Type B pancreatic cell (in vitro differentiated cells): Measurements from ENCODE around the gene TGFB2. TPM values are rescaled to one million over a fixed set of nuclear protein-coding genes. Genes with fewer than 3 reads are reported as not detected.

ENCODE experiments used
- DNase-seq: peaks from one replicate; pipeline ENCODE4 v3.0.0; 2021; ENCODE audit warnings: mixed read lengths; ENCODE audit not compliant: unreplicated experiment; ENCODE audit errors: extremely low spot score
- H3K27ac Mint-ChIP-seq: 2 replicates; pipeline ENCODE4 v1.8.0; 2021; ENCODE audit warnings: mild to moderate bottlenecking, mixed read lengths
- H3K27me3 Mint-ChIP-seq: 2 replicates; pipeline ENCODE4 v1.8.0; 2021; ENCODE audit warnings: mixed read lengths
- H3K36me3 Mint-ChIP-seq: 2 replicates; pipeline ENCODE4 v1.8.0; 2021; ENCODE audit warnings: mixed read lengths
- H3K4me1 Mint-ChIP-seq: one replicate; pipeline ENCODE4 v1.8.0; 2021; ENCODE audit warnings: mixed read lengths; ENCODE audit not compliant: unreplicated experiment
- H3K4me3 Mint-ChIP-seq: 2 replicates; pipeline ENCODE4 v1.8.0; 2021; ENCODE audit warnings: mild to moderate bottlenecking, mixed read lengths
- H3K9me3 Mint-ChIP-seq: 2 replicates; pipeline ENCODE4 v1.8.0; 2021; ENCODE audit warnings: mixed read lengths
- total RNA-seq: library from RNA; stranded (reverse); gene quantifications from 2 replicates; pipeline ENCODE4 v1.2.1, GENCODE V29; 2021; ENCODE audit warnings: low replicate concordance
- TF ChIP-seq, protein P1 (sequence below): fragments of 200-600 bp; sonication (generic); conservative IDR thresholded peaks from 2 replicates; pipeline ENCODE4 v1.5.0; 2021; ENCODE audit warnings: antibody characterized with exemption, mild to moderate bottlenecking

The TGFB2 gene
- total RNA-seq, 1 donor from 2014 or later = 207 TPM

DNA sequence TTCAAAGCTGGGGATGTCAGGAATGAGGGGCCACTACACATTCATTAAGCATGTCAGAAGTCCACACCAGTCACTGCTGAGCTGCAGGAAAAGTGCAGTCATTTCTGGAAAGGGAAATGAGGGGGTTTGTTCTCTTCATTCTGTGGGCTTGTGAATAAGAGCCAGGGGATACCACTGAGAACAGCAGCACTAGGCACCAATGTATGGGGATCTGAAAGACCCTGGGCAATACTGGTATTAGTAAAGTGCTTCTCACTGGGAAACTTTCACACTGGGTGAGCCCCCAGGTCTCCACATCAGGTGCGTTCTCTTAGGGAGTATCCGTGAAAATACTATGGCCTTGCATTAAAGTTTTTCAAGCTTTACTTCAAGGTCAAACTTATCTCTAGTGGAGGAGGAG, 49.9 kb downstream of the TGFB2 start:
- Mint-ChIP-seq H3K4me3 (no peak overlapping the region), H3K36me3 (peaks cover 20% of the 10 kb centered on the region), H3K27ac (peak overlapping the region; percentile 32), H3K9me3 (no peaks in the 10 kb centered on the region), H3K4me1 (peaks cover 3% of the 10 kb centered on the region), H3K27me3 (no peaks in the 10 kb centered on the region)
- TF ChIP-seq, protein P1, sequence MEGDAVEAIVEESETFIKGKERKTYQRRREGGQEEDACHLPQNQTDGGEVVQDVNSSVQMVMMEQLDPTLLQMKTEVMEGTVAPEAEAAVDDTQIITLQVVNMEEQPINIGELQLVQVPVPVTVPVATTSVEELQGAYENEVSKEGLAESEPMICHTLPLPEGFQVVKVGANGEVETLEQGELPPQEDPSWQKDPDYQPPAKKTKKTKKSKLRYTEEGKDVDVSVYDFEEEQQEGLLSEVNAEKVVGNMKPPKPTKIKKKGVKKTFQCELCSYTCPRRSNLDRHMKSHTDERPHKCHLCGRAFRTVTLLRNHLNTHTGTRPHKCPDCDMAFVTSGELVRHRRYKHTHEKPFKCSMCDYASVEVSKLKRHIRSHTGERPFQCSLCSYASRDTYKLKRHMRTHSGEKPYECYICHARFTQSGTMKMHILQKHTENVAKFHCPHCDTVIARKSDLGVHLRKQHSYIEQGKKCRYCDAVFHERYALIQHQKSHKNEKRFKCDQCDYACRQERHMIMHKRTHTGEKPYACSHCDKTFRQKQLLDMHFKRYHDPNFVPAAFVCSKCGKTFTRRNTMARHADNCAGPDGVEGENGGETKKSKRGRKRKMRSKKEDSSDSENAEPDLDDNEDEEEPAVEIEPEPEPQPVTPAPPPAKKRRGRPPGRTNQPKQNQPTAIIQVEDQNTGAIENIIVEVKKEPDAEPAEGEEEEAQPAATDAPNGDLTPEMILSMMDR = no peak
- DNase-seq = no peak

DNA sequence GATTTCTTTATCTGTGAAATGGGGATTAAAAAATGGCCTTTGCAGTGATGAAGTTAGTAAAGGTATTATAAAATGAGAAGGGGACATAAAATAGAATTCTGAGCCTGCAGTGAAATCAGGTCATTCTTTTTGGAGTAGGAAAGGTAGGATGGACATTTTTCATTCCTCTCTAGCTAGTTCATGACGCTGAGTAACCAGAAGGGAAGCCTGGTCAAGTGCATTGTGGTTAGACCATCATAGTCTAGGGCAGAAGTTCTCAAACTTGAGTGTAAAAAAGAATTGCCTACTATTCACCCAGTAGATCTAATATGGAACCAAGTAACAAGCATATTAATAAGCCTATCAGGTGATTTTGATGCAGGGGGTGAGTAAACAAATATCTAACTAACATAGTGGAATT, 50.8 kb downstream of the TGFB2 start:
- H3K27ac Mint-ChIP-seq = no peak overlapping the region
- H3K27me3 Mint-ChIP-seq = no peaks in the 10 kb centered on the region
- H3K4me3 Mint-ChIP-seq = no peak overlapping the region
- no peaks in the 10 kb centered on the region for H3K9me3 Mint-ChIP-seq
- H3K4me1 Mint-ChIP-seq = peaks cover 3% of the 10 kb centered on the region
- TF ChIP-seq, protein P1 = no peak
- no peak for DNase-seq
- peaks cover 25% of the 10 kb centered on the region for H3K36me3 Mint-ChIP-seq

DNA sequence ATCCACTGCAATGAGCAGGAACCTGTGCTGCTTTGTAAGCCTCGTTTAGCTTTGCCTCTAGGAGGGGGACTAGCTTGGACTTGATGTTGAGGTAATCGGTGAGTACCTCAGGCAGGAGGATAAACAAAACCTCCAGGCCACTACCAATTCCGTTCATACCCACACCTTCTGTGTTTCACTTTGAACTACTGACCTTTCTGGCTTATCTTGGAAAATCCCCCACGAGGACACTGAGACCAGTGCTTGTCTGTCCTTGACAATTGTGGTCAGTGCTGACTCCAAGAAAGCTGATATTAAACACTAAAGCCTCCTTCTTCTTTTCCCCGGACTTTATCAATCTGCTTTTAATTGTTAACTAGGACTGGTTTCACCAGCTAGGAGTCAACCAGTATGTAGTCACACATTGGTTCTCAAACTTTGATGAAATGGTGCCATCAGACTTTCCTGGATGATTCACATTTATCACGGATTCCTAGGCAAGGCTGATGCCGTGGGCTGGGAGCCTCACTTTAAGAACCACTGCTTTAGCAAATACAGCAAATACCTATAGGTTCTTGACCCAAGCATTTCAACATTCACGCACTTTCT, 52.7 kb downstream of the TGFB2 start:
- peaks cover 10% of the 10 kb centered on the region for H3K4me1 Mint-ChIP-seq
- TF ChIP-seq, protein P1 = no peak
- no peak overlapping the region for H3K4me3 Mint-ChIP-seq
- DNase-seq = no peak
- peaks cover 23% of the 10 kb centered on the region for H3K36me3 Mint-ChIP-seq
- no peak overlapping the region for H3K27ac Mint-ChIP-seq
- H3K27me3 Mint-ChIP-seq = no peaks in the 10 kb centered on the region
- no peaks in the 10 kb centered on the region for H3K9me3 Mint-ChIP-seq

DNA sequence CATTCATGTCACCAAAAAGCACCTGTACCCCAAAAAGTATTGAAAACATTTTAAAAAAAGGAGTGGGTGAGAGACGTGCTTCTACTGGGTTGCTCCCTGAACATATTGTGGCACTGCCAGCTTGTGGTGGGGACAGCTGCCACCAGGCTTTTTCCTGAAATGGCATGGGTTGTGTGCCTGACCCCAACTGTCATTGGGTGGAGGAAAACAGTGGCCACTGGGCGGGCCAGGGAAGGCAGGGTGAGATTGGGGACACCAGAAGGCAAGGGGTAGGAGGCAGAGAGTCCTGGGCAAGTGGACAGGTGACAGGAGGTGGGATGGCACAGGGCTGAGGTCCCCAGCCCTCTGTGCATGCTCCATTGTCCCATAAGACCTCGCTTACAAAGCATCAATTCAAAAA, 55.5 kb downstream of the TGFB2 start:
- Mint-ChIP-seq H3K4me3 (no peak overlapping the region), H3K9me3 (no peaks in the 10 kb centered on the region), H3K4me1 (peaks cover 13% of the 10 kb centered on the region), H3K36me3 (peaks cover 24% of the 10 kb centered on the region), H3K27me3 (no peaks in the 10 kb centered on the region), H3K27ac (no peak overlapping the region)
- TF ChIP-seq, protein P1 = no peak
- DNase-seq = no peak

DNA sequence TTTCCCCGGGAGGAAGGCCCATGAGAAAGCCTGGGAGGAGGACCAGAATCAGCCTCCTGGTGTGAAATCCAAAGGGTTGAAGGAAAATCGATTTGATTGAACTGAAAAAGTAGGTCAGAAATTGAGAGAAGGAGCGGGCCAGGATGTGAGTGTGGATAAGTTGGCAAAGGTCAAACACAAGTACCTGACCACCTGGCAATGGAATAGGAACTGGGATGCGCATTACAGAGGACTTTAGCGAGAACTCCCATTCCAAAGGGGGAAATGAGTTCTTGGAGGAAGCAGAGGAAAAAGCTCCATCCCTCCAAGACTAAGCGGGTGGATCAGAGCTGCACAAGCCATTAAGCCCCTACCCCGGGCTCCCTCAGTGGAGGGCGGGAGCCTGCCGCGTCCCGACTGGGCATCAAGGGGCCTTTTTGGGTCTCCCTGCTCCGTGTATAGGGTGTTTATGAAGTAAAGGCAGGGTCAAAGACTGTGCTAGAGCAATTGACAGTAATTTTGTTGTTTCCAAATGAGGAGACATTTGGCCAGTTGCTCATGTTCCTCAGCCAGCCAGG, 56.4 kb downstream of the TGFB2 start:
- Mint-ChIP-seq H3K36me3 (peaks cover 31% of the 10 kb centered on the region), H3K27me3 (peaks cover 3% of the 10 kb centered on the region), H3K4me3 (no peak overlapping the region), H3K9me3 (no peaks in the 10 kb centered on the region), H3K4me1 (peaks cover 13% of the 10 kb centered on the region), H3K27ac (no peak overlapping the region)
- TF ChIP-seq, protein P1 = no peak
- DNase-seq = no peak
